ENCODE data around the gene KRT82. TPM values are rescaled to one million over a fixed set of nuclear protein-coding genes. Genes with fewer than 3 reads are reported as not detected.

Gene KRT82
- total and polyA plus RNA-seq, 2 experiments from 2014 or later: not detected

DNA sequence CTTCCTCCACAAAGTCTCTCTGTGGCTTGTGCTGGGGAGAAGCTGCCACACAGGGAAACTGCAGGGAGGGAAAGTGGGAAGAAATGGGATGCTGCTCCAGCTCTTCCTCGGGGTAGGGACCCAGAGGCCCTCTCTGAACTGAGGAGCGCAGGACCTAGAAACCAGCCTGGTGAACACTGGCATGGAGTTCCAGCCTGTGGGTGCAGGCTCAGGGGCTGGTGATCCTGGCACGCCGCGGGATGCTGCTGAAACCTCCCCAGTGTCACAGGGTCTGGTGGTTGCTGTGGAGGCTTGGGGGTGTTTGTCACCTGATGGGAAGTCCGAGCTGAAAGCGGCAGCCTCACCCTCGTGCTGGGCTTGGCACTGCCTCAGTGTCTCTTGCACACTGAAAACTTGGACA, 33.3 kb upstream of the KRT82 start:
- DNase-seq (ENCODE audit: low spot score): no peak
- Histone ChIP-seq H3K27me3 (ENCODE audit: insufficient read depth) (no peaks in the 10 kb centered on the region), H4K20me1 (replicated peaks; ENCODE audit: insufficient read depth) (no peaks in the 10 kb centered on the region), H3F3A (replicated peaks; ENCODE audit: low read depth) (no peaks in the 10 kb centered on the region), H3K4me1 (ENCODE audit: insufficient read depth) (peaks cover 5% of the 10 kb centered on the region; the same call in 1 of the 2 replicates), H3K4me2 (no peak overlapping the region), H3K27ac (ENCODE audit: low read depth) (no peak overlapping the region), H3K9me2 (ENCODE audit: insufficient read depth) (peaks cover 8% of the 10 kb centered on the region; the same call in 1 of the 2 replicates), H3K79me2 (replicated peaks; ENCODE audit: insufficient read depth) (no peaks in the 10 kb centered on the region), H3K36me3 (ENCODE audit: insufficient read depth) (no peaks in the 10 kb centered on the region), H3K4me3 (no peak overlapping the region), H2AFZ (no peak overlapping the region)
- Mint-ChIP-seq H3K27me3 (ENCODE audit: insufficient read depth, low read depth, poor library complexity) (peaks cover 3% of the 10 kb centered on the region), H3K27ac (no peak overlapping the region), H3K4me1 (peaks cover 17% of the 10 kb centered on the region), H3K36me3 (ENCODE audit: low read depth) (no peaks in the 10 kb centered on the region), H3K9me3 (no peaks in the 10 kb centered on the region; the same call in 2 of the 3 replicates), H3K4me3 (no peak overlapping the region)
- TF ChIP-seq, protein P1, sequence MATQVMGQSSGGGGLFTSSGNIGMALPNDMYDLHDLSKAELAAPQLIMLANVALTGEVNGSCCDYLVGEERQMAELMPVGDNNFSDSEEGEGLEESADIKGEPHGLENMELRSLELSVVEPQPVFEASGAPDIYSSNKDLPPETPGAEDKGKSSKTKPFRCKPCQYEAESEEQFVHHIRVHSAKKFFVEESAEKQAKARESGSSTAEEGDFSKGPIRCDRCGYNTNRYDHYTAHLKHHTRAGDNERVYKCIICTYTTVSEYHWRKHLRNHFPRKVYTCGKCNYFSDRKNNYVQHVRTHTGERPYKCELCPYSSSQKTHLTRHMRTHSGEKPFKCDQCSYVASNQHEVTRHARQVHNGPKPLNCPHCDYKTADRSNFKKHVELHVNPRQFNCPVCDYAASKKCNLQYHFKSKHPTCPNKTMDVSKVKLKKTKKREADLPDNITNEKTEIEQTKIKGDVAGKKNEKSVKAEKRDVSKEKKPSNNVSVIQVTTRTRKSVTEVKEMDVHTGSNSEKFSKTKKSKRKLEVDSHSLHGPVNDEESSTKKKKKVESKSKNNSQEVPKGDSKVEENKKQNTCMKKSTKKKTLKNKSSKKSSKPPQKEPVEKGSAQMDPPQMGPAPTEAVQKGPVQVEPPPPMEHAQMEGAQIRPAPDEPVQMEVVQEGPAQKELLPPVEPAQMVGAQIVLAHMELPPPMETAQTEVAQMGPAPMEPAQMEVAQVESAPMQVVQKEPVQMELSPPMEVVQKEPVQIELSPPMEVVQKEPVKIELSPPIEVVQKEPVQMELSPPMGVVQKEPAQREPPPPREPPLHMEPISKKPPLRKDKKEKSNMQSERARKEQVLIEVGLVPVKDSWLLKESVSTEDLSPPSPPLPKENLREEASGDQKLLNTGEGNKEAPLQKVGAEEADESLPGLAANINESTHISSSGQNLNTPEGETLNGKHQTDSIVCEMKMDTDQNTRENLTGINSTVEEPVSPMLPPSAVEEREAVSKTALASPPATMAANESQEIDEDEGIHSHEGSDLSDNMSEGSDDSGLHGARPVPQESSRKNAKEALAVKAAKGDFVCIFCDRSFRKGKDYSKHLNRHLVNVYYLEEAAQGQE (IDR thresholded peaks at IDR 0.05; ENCODE audit: unreplicated experiment): no peak
- no peak for TF ChIP-seq CREB1 (CRISPR knock-in tag; IDR thresholded peaks at IDR 0.05; ENCODE audit: low read depth)
- TF ChIP-seq, protein P2, sequence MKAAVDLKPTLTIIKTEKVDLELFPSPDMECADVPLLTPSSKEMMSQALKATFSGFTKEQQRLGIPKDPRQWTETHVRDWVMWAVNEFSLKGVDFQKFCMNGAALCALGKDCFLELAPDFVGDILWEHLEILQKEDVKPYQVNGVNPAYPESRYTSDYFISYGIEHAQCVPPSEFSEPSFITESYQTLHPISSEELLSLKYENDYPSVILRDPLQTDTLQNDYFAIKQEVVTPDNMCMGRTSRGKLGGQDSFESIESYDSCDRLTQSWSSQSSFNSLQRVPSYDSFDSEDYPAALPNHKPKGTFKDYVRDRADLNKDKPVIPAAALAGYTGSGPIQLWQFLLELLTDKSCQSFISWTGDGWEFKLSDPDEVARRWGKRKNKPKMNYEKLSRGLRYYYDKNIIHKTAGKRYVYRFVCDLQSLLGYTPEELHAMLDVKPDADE (IDR thresholded peaks at IDR 0.05): no peak
- TF ChIP-seq NANOG (IDR thresholded peaks at IDR 0.05; ENCODE audit: borderline replicate concordance): no peak
- TF ChIP-seq, protein P3, sequence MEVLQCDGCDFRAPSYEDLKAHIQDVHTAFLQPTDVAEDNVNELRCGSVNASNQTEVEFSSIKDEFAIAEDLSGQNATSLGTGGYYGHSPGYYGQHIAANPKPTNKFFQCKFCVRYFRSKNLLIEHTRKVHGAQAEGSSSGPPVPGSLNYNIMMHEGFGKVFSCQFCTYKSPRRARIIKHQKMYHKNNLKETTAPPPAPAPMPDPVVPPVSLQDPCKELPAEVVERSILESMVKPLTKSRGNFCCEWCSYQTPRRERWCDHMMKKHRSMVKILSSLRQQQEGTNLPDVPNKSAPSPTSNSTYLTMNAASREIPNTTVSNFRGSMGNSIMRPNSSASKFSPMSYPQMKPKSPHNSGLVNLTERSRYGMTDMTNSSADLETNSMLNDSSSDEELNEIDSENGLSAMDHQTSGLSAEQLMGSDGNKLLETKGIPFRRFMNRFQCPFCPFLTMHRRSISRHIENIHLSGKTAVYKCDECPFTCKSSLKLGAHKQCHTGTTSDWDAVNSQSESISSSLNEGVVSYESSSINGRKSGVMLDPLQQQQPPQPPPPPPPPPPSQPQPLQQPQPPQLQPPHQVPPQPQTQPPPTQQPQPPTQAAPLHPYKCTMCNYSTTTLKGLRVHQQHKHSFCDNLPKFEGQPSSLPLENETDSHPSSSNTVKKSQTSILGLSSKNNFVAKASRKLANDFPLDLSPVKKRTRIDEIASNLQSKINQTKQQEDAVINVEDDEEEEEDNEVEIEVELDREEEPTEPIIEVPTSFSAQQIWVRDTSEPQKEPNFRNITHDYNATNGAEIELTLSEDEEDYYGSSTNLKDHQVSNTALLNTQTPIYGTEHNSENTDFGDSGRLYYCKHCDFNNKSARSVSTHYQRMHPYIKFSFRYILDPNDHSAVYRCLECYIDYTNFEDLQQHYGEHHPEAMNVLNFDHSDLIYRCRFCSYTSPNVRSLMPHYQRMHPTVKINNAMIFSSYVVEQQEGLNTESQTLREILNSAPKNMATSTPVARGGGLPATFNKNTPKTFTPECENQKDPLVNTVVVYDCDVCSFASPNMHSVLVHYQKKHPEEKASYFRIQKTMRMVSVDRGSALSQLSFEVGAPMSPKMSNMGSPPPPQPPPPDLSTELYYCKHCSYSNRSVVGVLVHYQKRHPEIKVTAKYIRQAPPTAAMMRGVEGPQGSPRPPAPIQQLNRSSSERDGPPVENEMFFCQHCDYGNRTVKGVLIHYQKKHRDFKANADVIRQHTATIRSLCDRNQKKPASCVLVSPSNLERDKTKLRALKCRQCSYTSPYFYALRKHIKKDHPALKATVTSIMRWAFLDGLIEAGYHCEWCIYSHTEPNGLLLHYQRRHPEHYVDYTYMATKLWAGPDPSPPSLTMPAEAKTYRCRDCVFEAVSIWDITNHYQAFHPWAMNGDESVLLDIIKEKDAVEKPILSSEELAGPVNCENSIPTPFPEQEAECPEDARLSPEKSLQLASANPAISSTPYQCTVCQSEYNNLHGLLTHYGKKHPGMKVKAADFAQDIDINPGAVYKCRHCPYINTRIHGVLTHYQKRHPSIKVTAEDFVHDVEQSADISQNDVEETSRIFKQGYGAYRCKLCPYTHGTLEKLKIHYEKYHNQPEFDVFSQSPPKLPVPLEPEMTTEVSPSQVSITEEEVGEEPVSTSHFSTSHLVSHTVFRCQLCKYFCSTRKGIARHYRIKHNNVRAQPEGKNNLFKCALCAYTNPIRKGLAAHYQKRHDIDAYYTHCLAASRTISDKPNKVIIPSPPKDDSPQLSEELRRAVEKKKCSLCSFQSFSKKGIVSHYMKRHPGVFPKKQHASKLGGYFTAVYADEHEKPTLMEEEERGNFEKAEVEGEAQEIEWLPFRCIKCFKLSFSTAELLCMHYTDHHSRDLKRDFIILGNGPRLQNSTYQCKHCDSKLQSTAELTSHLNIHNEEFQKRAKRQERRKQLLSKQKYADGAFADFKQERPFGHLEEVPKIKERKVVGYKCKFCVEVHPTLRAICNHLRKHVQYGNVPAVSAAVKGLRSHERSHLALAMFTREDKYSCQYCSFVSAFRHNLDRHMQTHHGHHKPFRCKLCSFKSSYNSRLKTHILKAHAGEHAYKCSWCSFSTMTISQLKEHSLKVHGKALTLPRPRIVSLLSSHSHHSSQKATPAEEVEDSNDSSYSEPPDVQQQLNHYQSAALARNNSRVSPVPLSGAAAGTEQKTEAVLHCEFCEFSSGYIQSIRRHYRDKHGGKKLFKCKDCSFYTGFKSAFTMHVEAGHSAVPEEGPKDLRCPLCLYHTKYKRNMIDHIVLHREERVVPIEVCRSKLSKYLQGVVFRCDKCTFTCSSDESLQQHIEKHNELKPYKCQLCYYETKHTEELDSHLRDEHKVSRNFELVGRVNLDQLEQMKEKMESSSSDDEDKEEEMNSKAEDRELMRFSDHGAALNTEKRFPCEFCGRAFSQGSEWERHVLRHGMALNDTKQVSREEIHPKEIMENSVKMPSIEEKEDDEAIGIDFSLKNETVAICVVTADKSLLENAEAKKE (CRISPR knock-in tag; IDR thresholded peaks at IDR 0.05): no peak
- TF ChIP-seq POLR2AphosphoS5 (IDR thresholded peaks at IDR 0.05; ENCODE audit: low read depth): no peak
- no peak for TF ChIP-seq EZH2 (IDR thresholded peaks at IDR 0.05; ENCODE audit: low read depth, unreplicated experiment)
- no peak for TF ChIP-seq EZH2phosphoT487 (IDR thresholded peaks at IDR 0.05; ENCODE audit: unreplicated experiment)
- no peak for TF ChIP-seq JUNB (IDR thresholded peaks at IDR 0.05; ENCODE audit: unreplicated experiment)
- no peak for TF ChIP-seq STAT1 (IDR thresholded peaks at IDR 0.05; ENCODE audit: unreplicated experiment)
- TF ChIP-seq, protein P4, sequence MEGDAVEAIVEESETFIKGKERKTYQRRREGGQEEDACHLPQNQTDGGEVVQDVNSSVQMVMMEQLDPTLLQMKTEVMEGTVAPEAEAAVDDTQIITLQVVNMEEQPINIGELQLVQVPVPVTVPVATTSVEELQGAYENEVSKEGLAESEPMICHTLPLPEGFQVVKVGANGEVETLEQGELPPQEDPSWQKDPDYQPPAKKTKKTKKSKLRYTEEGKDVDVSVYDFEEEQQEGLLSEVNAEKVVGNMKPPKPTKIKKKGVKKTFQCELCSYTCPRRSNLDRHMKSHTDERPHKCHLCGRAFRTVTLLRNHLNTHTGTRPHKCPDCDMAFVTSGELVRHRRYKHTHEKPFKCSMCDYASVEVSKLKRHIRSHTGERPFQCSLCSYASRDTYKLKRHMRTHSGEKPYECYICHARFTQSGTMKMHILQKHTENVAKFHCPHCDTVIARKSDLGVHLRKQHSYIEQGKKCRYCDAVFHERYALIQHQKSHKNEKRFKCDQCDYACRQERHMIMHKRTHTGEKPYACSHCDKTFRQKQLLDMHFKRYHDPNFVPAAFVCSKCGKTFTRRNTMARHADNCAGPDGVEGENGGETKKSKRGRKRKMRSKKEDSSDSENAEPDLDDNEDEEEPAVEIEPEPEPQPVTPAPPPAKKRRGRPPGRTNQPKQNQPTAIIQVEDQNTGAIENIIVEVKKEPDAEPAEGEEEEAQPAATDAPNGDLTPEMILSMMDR (conservative IDR thresholded peaks at IDR 0.05; ENCODE audit: low read depth in 2 of 2): no peak
- no peak for TF ChIP-seq ZNF114 (CRISPR knock-in tag; IDR thresholded peaks at IDR 0.05)
- no peak for TF ChIP-seq ZNF331 (CRISPR knock-in tag; IDR thresholded peaks at IDR 0.05; ENCODE audit: low read depth)
- ATAC-seq: no peak
